HCT116 (cell line): ENCODE results near the gene TNFRSF1A. TPM values are rescaled to one million over a fixed set of nuclear protein-coding genes. Genes with fewer than 3 reads are reported as not detected.

ENCODE experiments used
- ATAC-seq: fragments of 200-7000 bp; cut with Tn5 transposase; 2 replicates; pipeline ENCODE4 v1.9.1; 2020; ENCODE audit warnings: mild to moderate bottlenecking, moderate library complexity
- BruUV-seq: library from RNA; stranded (reverse); fragments of 400-500 nt; replicated peaks from 2 replicates; lab custom pipeline; 2021; lab: Mats Ljungman, UMichigan
- CTCF ChIA-PET: fragments of 300-600 bp; sonication (Branson Sonifier 250); formaldehyde crosslinking; loops from one replicate; lab custom pipeline; 2021; ENCODE audit warnings: antibody characterized with exemption; lab: Charles Lee
- POLR2A ChIA-PET: fragments of 300-600, 350-600 bp; sonication (Branson Sonifier 250); formaldehyde crosslinking; loops from one replicate; lab custom pipeline; 2021; ENCODE audit warnings: antibody characterized with exemption; lab: Charles Lee
- RAD21 ChIA-PET, 2 experiments: fragments of 300-600 bp; sonication (Branson Sonifier 250); formaldehyde crosslinking; loops; one replicate each; lab custom pipeline; 2023; ENCODE audit warnings: low total read pairs in 2 of 2; ENCODE audit not compliant: uncharacterized antibody in 2 of 2, unreplicated experiment in 2 of 2, low non-redundant PET in 1 of 2; lab: Charles Lee
- DNase-seq: peaks from one replicate; pipeline ENCODE4 v3.0.0-alpha.2; 2010; ENCODE audit warnings: low read depth, low spot score
- H2AFZ ChIP-seq: fragments of 200-600 bp; shearing (Covaris generic), sonication (generic); 2 replicates; pipeline ENCODE4 v1.6.1; 2017; ENCODE audit warnings: low read depth, mixed run types, mixed read lengths, antibody characterized with exemption, low read length; ENCODE audit not compliant: poor library complexity, severe bottlenecking
- H3K27ac ChIP-seq: 2 replicates; pipeline ENCODE4 v1.5.1; 2012; ENCODE audit warnings: low read depth, low read length
- H3K27me3 ChIP-seq: fragments of 200-600 bp; sonication (generic); 2 replicates; pipeline ENCODE4 v1.6.1; 2016; ENCODE audit warnings: mixed run types, low read length, mixed read lengths; ENCODE audit not compliant: insufficient read depth
- H3K36me3 ChIP-seq, 2 experiments: fragments of 200-500 bp in 1 of 2; fragments of 200-600 bp in 1 of 2; sonication (Bioruptor generic) in 1 of 2; sonication (generic) in 1 of 2; 2 replicates each; pipeline versions ENCODE4 v1.5.1 to v1.6.1; 2014 to 2016; ENCODE audit warnings: low read length in 2 of 2, inconsistent platforms in 1 of 2, mixed read lengths in 1 of 2, mixed run types in 1 of 2; ENCODE audit not compliant: insufficient read depth in 2 of 2, control insufficient read depth in 1 of 2
- H3K4me1 ChIP-seq, 2 experiments: fragments of 200-600 bp in 1 of 2; sonication (generic) in 1 of 2; 2 replicates each; pipeline versions ENCODE4 v1.5.1 to v1.6.1; 2012 to 2017; ENCODE audit warnings: low read length in 2 of 2, inconsistent platforms in 1 of 2, mild to moderate bottlenecking in 1 of 2, mixed read lengths in 1 of 2, mixed run types in 1 of 2, moderate library complexity in 1 of 2; ENCODE audit not compliant: insufficient read depth in 2 of 2, control insufficient read depth in 1 of 2
- H3K4me2 ChIP-seq: fragments of 200-600 bp; sonication (generic); 2 replicates; pipeline ENCODE4 v1.6.1; 2017; ENCODE audit warnings: mixed run types, low read length, mixed read lengths
- H3K4me3 ChIP-seq, 2 experiments: fragments of 200-600 bp in 1 of 2; sonication (generic) in 1 of 2; replicated peaks in 1 of 2; 2 replicates each; pipeline ENCODE4 v1.5.1; 2011 to 2016; ENCODE audit warnings: low read length in 2 of 2, control low read depth in 1 of 2, low read depth in 1 of 2, mild to moderate bottlenecking in 1 of 2, mixed read lengths in 1 of 2, mixed run types in 1 of 2
- H3K79me2 ChIP-seq: fragments of 200-600 bp; sonication (generic); 2 replicates; pipeline ENCODE4 v1.6.1; 2017; ENCODE audit warnings: mild to moderate bottlenecking, mixed run types, low read length, moderate library complexity, mixed read lengths; ENCODE audit not compliant: insufficient read depth
- H3K9ac ChIP-seq: fragments of 200-600 bp; sonication (generic); 2 replicates; pipeline ENCODE4 v1.6.1; 2016; ENCODE audit warnings: low read length, mixed read lengths
- H3K9me2 ChIP-seq: fragments of 200-600 bp; sonication (generic), shearing (Covaris generic); 2 replicates; pipeline ENCODE4 v1.6.1; 2017; ENCODE audit warnings: mixed run types, mild to moderate bottlenecking, moderate library complexity; ENCODE audit not compliant: insufficient read depth
- H3K9me3 ChIP-seq, 2 experiments: fragments of 200-500 bp in 1 of 2; fragments of 200-600 bp in 1 of 2; sonication (Bioruptor generic) in 1 of 2; sonication (generic) in 1 of 2; 2 replicates each; pipeline ENCODE4 v1.6.1; 2014 to 2017; ENCODE audit warnings: low read length in 2 of 2, mixed read lengths in 2 of 2, inconsistent platforms in 1 of 2, low read depth in 1 of 2, mild to moderate bottlenecking in 1 of 2, mixed run types in 1 of 2, moderate library complexity in 1 of 2; ENCODE audit not compliant: control insufficient read depth in 1 of 2, insufficient read depth in 1 of 2
- H4K20me1 ChIP-seq: fragments of 200-600 bp; sonication (generic), shearing (Covaris generic); 2 replicates; pipeline ENCODE4 v1.6.1; 2017; ENCODE audit warnings: mixed run types, mild to moderate bottlenecking, moderate library complexity; ENCODE audit not compliant: insufficient read depth
- CBX3 ChIP-seq: IDR thresholded peaks from 2 replicates; pipeline ENCODE4 v1.6.1; 2012; ENCODE audit warnings: low read depth
- CEBPB ChIP-seq: IDR thresholded peaks from 2 replicates; pipeline ENCODE4 v1.6.1; 2012; ENCODE audit warnings: low read depth
- FOSL1 ChIP-seq: IDR thresholded peaks from 2 replicates; pipeline ENCODE4 v1.6.1; 2012; ENCODE audit warnings: low read depth
- JUND ChIP-seq: IDR thresholded peaks from 2 replicates; pipeline ENCODE4 v1.6.1; 2012
- POLR2A ChIP-seq: IDR thresholded peaks from 2 replicates; pipeline ENCODE4 v1.7.0; 2011; ENCODE audit warnings: borderline replicate concordance; ENCODE audit not compliant: insufficient read depth, insufficient read length; ENCODE audit errors: extremely low read depth
- POLR2AphosphoS5 ChIP-seq: IDR thresholded peaks from 2 replicates; pipeline ENCODE4 v1.6.1; 2011; ENCODE audit warnings: mild to moderate bottlenecking, low read depth, low read length, moderate library complexity
- SRF ChIP-seq: IDR thresholded peaks from 2 replicates; pipeline ENCODE4 v1.6.1; 2012; ENCODE audit warnings: low read depth
- TCF7L2 ChIP-seq: IDR thresholded peaks from 2 replicates; pipeline ENCODE4 v1.7.0; 2011; ENCODE audit warnings: borderline replicate concordance, inconsistent platforms; ENCODE audit not compliant: insufficient read depth, insufficient read length; ENCODE audit errors: extremely low read depth
- ZFX ChIP-seq: fragments of 450-650 bp; IDR thresholded peaks from 2 replicates; pipeline ENCODE4 v1.6.1; 2017
- intact Hi-C: fragments of 100-400 bp; cut with micrococcal nuclease; formaldehyde crosslinking; loops from 2 replicates; pipeline ENCODE4 v1.10.0; 2022
- total RNA-seq: library from RNA; stranded (reverse); gene quantifications from one replicate; pipeline ENCODE4 v1.2.1, GENCODE V29; 2021; ENCODE audit not compliant: unreplicated experiment
- TF ChIP-seq, protein P1 (sequence below), 3 experiments: fragments of 200-600 bp in 1 of 3; sonication (generic) in 1 of 3; IDR thresholded peaks in 2 of 3; conservative IDR thresholded peaks in 1 of 3; 2 replicates each; pipeline ENCODE4 v1.5.1; 2012 to 2017; ENCODE audit warnings: low read depth in 2 of 3, low read length in 2 of 3, antibody characterized with exemption in 1 of 3, borderline replicate concordance in 1 of 3, control low read depth in 1 of 3, mild to moderate bottlenecking in 1 of 3, mixed read lengths in 1 of 3, mixed run types in 1 of 3, moderate library complexity in 1 of 3; ENCODE audit not compliant: insufficient read depth in 1 of 3
- TF ChIP-seq, protein P2 (sequence below): IDR thresholded peaks from 2 replicates; pipeline ENCODE4 v1.6.1; 2011; ENCODE audit warnings: mild to moderate bottlenecking, low read length, moderate library complexity; ENCODE audit not compliant: insufficient replicate concordance; ENCODE audit errors: extremely low read depth

Gene TNFRSF1A
- total RNA-seq, 1 experiment from 2014 or later = 129 TPM

DNA sequence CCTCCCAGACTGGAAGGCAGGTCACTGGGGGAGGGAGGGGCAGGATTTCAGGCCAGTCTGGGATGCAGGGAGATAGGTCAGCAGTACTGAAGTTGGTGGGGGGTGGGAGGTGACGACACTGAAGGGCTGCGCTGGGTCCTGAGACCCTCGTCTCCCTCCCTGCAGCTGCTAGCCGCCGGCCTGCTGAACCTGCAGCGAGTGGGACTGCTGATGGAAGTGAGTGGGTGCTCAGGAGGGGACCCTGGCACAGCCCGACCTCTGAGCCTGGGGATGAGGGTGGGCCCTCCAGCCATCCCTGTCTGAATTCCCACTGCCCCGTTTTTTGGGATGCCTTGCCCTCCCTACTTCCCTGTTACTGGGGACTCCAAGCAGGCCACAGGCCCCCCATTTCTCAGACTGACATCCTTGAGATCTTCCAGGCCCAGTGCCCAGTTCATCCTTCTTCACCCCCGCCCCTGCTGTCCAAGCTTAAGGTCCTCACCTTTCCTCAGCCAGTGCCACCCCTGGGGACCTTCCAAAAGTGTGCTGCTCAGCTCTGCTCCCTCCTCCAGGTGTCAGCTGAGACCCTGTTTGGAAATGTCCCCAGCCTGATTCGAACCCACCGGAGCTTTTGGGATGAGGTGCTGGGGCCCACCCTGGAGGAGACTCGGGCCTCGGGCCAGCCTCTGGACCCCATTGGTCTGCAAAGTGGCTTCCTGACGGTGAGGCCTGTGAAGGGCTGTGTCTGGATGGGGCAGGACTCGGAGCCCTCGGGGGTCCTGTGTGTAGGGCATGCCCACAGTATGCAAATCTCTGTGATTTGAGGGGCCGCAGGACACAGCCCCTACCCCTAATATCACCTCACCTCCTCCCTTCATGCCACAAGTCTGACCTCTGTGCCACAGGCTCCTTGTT, 25.9 kb downstream of the TNFRSF1A start:
- peaks cover 26 to 28% of the 10 kb centered on the region in 2 experiments for H3K4me1 ChIP-seq
- H3K9me2 ChIP-seq = no peaks in the 10 kb centered on the region
- RAD21 ChIA-PET = no interaction called here
- ATAC-seq (no peak), DNase-seq (no peak)
- no peak overlapping the region for H3K9ac ChIP-seq
- no peak overlapping the region for H3K4me2 ChIP-seq
- BruUV-seq = no TSS peak
- TF ChIP-seq, protein P1, sequence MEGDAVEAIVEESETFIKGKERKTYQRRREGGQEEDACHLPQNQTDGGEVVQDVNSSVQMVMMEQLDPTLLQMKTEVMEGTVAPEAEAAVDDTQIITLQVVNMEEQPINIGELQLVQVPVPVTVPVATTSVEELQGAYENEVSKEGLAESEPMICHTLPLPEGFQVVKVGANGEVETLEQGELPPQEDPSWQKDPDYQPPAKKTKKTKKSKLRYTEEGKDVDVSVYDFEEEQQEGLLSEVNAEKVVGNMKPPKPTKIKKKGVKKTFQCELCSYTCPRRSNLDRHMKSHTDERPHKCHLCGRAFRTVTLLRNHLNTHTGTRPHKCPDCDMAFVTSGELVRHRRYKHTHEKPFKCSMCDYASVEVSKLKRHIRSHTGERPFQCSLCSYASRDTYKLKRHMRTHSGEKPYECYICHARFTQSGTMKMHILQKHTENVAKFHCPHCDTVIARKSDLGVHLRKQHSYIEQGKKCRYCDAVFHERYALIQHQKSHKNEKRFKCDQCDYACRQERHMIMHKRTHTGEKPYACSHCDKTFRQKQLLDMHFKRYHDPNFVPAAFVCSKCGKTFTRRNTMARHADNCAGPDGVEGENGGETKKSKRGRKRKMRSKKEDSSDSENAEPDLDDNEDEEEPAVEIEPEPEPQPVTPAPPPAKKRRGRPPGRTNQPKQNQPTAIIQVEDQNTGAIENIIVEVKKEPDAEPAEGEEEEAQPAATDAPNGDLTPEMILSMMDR (IDR thresholded peaks at IDR 0.05 in 2 of 3, conservative IDR thresholded peaks at IDR 0.05 in 1 of 3; ENCODE audit: borderline replicate concordance in 1 of 3, insufficient read depth in 1 of 3, low read depth in 2 of 3, low read length in 2 of 3) = no peak
- no peak for TF ChIP-seq CBX3
- no peaks in the 10 kb centered on the region for H3K27me3 ChIP-seq
- peaks cover 0 to 12% of the 10 kb centered on the region in 2 experiments; a peak in 2 of 4 replicates for H3K36me3 ChIP-seq
- H3K79me2 ChIP-seq = no peaks in the 10 kb centered on the region
- CTCF ChIA-PET = no interaction called here
- no peak overlapping the region for H3K27ac ChIP-seq
- no peak overlapping the region for H3K4me3 ChIP-seq
- no peaks in the 10 kb centered on the region for H3K9me3 ChIP-seq
- H2AFZ ChIP-seq = no peak overlapping the region
- intact Hi-C loops = no loop called here
- POLR2A ChIA-PET = no interaction called here
- H4K20me1 ChIP-seq = no peaks in the 10 kb centered on the region

DNA sequence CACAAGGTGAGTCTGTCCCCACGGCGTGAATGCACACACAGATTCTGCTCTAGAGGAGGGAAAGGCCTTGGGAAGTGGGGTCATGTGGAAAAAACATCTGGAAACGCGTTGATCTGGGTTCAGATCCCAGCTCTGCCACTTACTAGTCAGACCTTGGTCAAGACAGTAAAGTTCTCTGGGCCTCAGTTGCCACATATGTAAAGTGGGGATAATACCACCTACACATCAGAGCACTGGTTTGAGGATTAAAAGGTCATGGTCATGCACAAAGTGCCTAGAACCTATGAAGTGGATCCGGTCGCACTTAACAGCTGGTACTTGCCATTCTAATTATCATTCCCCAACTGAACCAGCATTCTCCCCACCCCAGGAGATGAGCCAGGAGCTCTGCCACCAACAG, 26.7 kb downstream of the TNFRSF1A start:
- ATAC-seq (no peak), DNase-seq (no peak)
- H3K36me3 ChIP-seq = peaks cover 0 to 12% of the 10 kb centered on the region in 2 experiments; a peak in 2 of 4 replicates
- H2AFZ ChIP-seq = no peak overlapping the region
- intact Hi-C loops = no loop called here
- no peak overlapping the region for H3K4me2 ChIP-seq
- peaks cover 27 to 33% of the 10 kb centered on the region in 2 experiments for H3K4me1 ChIP-seq
- no peaks in the 10 kb centered on the region for H3K9me3 ChIP-seq
- RAD21 ChIA-PET = no interaction called here
- no peak overlapping the region for H3K4me3 ChIP-seq
- no peaks in the 10 kb centered on the region for H3K9me2 ChIP-seq
- no peak overlapping the region for H3K9ac ChIP-seq
- no peaks in the 10 kb centered on the region for H3K79me2 ChIP-seq
- no TSS peak for BruUV-seq
- POLR2A ChIA-PET = no interaction called here
- CTCF ChIA-PET = no interaction called here
- H4K20me1 ChIP-seq = no peaks in the 10 kb centered on the region
- no peak overlapping the region for H3K27ac ChIP-seq
- no peaks in the 10 kb centered on the region for H3K27me3 ChIP-seq
- TF ChIP-seq JUND (no peak), TCF7L2 (no peak), SRF (no peak), POLR2A (no peak), CEBPB (no peak), ZFX (no peak), POLR2AphosphoS5 (no peak), FOSL1 (no peak)
- TF ChIP-seq, protein P1 (IDR thresholded peaks at IDR 0.05 in 2 of 3, conservative IDR thresholded peaks at IDR 0.05 in 1 of 3; ENCODE audit: borderline replicate concordance in 1 of 3, insufficient read depth in 1 of 3, low read depth in 2 of 3, low read length in 2 of 3) = no peak
- TF ChIP-seq, protein P2, sequence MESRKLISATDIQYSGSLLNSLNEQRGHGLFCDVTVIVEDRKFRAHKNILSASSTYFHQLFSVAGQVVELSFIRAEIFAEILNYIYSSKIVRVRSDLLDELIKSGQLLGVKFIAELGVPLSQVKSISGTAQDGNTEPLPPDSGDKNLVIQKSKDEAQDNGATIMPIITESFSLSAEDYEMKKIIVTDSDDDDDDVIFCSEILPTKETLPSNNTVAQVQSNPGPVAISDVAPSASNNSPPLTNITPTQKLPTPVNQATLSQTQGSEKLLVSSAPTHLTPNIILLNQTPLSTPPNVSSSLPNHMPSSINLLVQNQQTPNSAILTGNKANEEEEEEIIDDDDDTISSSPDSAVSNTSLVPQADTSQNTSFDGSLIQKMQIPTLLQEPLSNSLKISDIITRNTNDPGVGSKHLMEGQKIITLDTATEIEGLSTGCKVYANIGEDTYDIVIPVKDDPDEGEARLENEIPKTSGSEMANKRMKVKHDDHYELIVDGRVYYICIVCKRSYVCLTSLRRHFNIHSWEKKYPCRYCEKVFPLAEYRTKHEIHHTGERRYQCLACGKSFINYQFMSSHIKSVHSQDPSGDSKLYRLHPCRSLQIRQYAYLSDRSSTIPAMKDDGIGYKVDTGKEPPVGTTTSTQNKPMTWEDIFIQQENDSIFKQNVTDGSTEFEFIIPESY = no peak
